ENCODE data around the gene CADM1.

CADM1 gene

DNA sequence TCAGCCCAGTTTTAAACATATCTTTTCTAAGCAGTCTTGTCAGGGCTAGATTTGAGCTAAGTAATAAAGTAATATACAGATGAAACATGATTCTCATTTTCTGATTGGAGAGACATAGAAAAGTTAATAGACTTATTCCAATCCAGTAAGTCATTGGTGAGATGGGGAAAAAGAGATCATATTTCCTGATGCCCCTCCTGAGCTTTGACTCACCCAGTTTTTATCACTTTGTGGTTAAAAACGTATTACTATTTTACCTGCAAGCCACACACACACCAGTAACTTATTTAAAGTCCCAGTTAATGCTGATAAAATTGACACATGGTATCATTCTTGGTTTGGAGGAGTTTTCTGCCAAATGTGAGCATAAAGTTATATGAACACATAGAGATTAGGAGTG lies 306.8 kb downstream of the CADM1 start:
- TF ChIP-seq, protein P1, sequence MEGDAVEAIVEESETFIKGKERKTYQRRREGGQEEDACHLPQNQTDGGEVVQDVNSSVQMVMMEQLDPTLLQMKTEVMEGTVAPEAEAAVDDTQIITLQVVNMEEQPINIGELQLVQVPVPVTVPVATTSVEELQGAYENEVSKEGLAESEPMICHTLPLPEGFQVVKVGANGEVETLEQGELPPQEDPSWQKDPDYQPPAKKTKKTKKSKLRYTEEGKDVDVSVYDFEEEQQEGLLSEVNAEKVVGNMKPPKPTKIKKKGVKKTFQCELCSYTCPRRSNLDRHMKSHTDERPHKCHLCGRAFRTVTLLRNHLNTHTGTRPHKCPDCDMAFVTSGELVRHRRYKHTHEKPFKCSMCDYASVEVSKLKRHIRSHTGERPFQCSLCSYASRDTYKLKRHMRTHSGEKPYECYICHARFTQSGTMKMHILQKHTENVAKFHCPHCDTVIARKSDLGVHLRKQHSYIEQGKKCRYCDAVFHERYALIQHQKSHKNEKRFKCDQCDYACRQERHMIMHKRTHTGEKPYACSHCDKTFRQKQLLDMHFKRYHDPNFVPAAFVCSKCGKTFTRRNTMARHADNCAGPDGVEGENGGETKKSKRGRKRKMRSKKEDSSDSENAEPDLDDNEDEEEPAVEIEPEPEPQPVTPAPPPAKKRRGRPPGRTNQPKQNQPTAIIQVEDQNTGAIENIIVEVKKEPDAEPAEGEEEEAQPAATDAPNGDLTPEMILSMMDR (IDR thresholded peaks at IDR 0.05; ENCODE audit: low read depth, low read length), result no peak
- H3K4me3 ChIP-seq (replicated peaks in 1 of 2; ENCODE audit: low read depth in 2 of 2, low read length in 2 of 2), result no peak overlapping the region
- no peak for DNase-seq (ENCODE audit: low read depth in 2 of 2)

DNA sequence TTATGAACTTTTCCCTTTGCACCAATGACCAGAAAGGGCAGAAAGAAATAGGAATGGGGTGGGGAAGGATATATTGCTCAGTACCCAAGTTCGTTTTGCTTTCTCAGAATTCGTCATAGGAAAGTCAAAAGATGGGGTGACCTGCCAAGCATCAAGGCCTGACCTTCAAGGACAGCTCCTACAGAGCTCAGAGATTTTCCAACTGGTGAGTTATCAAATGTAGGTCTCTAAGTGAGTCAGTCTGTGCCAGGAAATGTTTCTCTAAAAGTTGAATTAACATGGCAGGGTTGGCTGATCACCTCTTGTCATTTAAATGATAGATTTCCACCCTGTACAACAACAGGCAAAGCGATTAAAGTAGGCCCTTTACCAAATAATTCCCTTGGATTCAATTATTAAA lies 307.2 kb downstream of the CADM1 start:
- DNase-seq (ENCODE audit: low read depth in 2 of 2), result no peak
- no peak overlapping the region for H3K4me3 ChIP-seq (replicated peaks in 1 of 2; ENCODE audit: low read depth in 2 of 2, low read length in 2 of 2)
- TF ChIP-seq, protein P1 (IDR thresholded peaks at IDR 0.05; ENCODE audit: low read depth, low read length), result no peak

DNA sequence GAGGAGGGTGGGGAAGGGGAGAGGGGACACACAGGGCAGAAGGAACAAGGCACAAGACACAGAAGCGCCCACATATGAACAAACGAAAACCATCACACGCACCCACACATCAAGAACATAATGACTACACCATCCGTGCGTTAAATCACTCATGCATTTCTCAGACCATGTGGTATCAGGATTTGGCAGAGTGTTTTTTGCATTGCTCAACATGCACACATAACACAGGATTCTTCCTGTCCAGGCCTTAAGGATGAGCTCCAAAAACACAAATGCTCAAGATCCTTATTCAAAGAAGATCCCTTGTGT lies 309.5 kb downstream of the CADM1 start:
- TF ChIP-seq, protein P1 (IDR thresholded peaks at IDR 0.05; ENCODE audit: low read depth, low read length), result no peak
- H3K4me3 ChIP-seq (replicated peaks in 1 of 2; ENCODE audit: low read depth in 2 of 2, low read length in 2 of 2), result no peak overlapping the region
- DNase-seq (ENCODE audit: low read depth in 2 of 2), result peak in 1 of 2 donors; percentile 5

DNA sequence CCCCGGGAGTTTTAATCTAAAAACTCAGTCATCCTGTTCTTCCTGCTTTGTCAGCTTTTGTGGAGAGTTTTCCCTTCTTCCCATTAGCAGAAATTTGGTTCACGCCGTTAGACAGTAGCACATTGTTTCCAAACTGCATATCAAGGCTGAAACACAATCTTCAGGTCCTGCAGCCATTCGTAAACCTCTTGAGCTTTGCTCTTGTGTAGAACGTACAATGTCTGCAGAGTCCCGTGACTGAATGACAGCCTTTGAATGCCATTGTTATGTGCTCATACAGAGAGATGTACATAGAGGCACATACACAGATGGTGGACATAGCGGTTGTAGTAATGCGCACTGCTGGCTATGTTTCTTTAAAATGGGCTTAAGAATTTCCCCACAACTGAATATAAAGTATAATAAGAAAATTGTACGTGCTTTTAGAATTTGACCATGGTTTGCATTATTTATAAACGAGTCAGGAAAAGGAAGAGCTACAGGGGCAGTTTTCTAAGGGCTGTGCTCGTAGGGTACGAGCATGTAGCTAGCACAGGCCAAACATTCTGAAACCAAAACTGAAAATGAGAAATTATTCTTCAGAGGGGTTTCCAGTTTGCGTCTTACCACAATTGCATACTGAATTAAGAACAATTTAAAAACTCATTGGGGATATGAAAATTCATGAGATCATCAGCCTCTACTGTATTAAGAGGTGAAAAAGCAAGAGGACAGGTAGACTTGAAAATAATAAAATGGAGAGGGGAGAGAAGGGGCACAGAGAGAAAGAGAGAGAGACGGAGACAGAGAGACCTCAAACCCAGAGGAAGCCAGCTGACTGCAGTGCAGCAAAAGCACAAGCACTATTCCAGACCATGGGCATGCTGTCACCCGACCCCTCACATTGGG lies 310.1 kb downstream of the CADM1 start:
- TF ChIP-seq, protein P1 (IDR thresholded peaks at IDR 0.05; ENCODE audit: low read depth, low read length), result no peak
- DNase-seq (ENCODE audit: low read depth in 2 of 2), result peak in 1 of 2 donors; percentile 10
- H3K4me3 ChIP-seq (replicated peaks in 1 of 2; ENCODE audit: low read depth in 2 of 2, low read length in 2 of 2), result no peak overlapping the region

DNA sequence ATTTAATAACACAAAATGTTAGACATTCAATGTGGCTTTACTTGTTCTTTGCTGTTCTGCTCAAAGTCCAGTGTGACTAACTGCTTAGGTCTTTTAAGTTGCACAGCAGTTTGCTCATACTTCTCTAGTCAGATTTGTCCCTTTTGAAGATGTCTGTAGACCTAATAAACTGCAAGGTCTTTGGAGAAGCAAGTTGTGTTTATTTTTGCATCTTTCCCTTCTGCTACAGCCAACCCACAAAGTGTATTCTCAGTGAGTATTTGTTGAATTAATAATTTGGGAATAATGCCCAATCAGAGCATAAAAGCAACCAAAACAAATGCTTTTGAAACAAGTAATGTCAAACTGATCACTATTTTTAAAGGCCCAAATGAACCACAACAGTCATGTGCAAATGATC lies 312.5 kb downstream of the CADM1 start:
- no peak overlapping the region for H3K4me3 ChIP-seq (replicated peaks in 1 of 2; ENCODE audit: low read depth in 2 of 2, low read length in 2 of 2)
- DNase-seq (ENCODE audit: low read depth in 2 of 2), result no peak
- TF ChIP-seq, protein P1 (IDR thresholded peaks at IDR 0.05; ENCODE audit: low read depth, low read length), result no peak

DNA sequence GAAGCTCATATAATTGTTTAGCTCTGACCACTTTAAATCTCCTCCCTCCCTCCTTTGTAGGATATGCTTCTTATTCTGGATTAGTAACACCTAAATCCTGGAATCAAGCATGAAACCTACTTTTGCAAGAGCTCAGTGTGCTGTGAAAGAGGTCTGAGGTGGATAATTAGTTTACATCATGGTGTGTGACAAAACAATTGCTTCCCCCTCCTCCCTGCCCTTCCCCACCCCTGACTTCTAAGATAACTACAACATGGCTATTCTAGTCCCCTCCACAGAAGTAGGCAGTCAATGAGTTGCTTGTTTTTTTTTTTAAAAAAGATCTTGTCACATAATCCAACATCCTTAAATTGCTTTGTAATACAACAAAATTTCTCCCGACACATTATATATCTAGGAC lies 314.0 kb downstream of the CADM1 start:
- TF ChIP-seq, protein P1 (IDR thresholded peaks at IDR 0.05; ENCODE audit: low read depth, low read length), result no peak
- H3K4me3 ChIP-seq (replicated peaks in 1 of 2; ENCODE audit: low read depth in 2 of 2, low read length in 2 of 2), result no peak overlapping the region
- DNase-seq (ENCODE audit: low read depth in 2 of 2), result no peak

DNA sequence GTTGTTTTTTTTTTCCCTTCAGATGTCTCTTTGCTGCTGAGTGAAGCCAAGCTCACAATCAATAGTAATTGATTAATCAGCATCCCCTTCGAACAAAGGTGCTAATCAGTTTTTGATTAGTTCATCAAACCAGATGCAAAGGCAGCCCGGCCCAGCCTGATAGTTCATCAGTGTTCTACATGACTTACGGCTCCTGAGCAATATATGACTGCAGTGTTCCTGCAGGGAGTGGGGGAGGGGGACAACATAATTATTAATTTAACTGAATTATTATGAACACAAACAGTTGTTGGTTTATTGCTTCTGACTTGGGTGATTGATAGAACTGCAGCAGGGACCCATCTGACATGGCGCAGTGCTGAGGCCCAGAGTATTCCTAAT lies 315.3 kb downstream of the CADM1 start:
- TF ChIP-seq, protein P1 (IDR thresholded peaks at IDR 0.05; ENCODE audit: low read depth, low read length), result no peak
- DNase-seq (ENCODE audit: low read depth in 2 of 2), result no peak
- no peak overlapping the region for H3K4me3 ChIP-seq (replicated peaks in 1 of 2; ENCODE audit: low read depth in 2 of 2, low read length in 2 of 2)

Measured in cardiac fibroblast (primary cell).